ENCODE measurements around the gene SPTAN1.

- no peak for TF ChIP-seq POLR2AphosphoS5 (IDR thresholded peaks at IDR 0.05; ENCODE audit: low read depth, low read length)
- no peak for TF ChIP-seq POLR2A (IDR thresholded peaks at IDR 0.05; ENCODE audit: low read depth, low read length)
Observed at GRCh38 chr9:128550226-128550625, 2.2 kb upstream of the SPTAN1 start.

Data from GM12892 (cell line).